Stimulated activated CD8-positive, alpha-beta memory T cell treated with anti-CD3 and anti-CD28 coated beads, Interleukin-2, amount 100 ng/mL, for 1 hour (primary cell): Measurements from ENCODE around the gene PDE6B.
"Not testable (repeated sequence)": the region's sequence is repeated elsewhere in the genome, so short reads cannot be mapped to it uniquely, and the experiment has no call there.

ENCODE experiments used
- DNase-seq, 2 donors: peaks; one replicate each; pipeline ENCODE4 v3.0.0-alpha.2; 2020; ENCODE audit warnings: low read depth in 2 of 2

The PDE6B gene

DNA sequence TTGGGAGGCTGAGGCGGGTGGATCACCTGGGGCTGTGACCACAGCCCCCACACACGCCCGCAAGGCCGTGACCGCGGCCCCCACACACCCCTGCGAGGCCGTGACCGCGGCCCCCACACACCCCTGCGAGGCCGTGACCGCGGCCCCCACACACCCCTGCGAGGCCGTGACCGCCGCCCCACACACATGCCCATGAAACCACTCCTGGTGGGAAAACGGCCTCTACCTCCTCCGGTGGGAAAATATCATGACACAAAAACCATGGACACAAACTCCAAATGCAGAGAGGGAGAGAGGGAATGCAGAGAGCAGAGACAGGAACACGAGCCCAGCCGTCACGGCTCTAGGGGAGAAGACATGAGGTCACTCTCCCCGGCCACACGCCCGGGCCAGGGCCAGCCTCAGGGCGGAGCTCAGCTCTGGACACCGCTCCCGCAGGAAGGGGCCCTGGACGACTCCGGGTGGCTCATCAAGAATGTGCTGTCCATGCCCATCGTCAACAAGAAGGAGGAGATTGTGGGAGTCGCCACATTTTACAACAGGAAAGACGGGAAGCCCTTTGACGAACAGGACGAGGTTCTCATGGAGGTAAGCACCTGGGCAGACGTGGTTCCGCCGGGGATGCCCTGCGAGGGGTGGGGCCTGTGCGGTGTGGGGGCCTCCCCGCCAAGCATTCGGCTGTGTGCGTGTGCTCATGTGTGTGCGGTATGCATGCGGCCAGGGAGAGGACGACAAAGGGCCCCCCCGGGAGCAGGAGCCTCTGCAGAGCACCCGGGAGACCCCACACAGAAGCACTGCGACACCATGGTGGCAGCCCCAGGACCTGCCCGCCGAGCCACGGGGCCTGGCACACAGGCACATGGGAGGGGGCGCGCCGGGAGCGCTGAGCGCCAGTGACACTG lies 31.3 kb downstream of the PDE6B start:
- no peak for DNase-seq

DNA sequence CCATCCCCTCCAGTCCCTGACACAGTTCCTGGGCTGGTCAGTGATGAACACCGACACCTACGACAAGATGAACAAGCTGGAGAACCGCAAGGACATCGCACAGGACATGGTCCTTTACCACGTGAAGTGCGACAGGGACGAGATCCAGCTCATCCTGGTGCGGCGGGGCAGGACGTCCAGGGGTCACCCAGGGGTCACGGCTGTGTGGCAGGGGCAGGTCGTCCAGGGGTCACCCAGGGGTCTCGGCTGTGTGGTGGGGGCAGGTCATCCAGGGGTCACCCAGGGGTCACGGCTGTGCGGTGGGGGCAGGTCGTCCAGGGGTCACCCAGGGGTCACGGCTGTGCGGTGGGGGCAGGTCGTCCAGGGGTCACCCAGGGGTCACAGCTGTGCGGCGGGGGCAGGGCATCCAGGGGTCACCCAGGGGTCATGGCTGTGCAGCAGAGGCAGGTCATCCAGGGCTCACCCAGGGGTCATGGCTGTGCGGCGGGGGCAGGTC lies 32.0 kb downstream of the PDE6B start:
- no peak for DNase-seq

DNA sequence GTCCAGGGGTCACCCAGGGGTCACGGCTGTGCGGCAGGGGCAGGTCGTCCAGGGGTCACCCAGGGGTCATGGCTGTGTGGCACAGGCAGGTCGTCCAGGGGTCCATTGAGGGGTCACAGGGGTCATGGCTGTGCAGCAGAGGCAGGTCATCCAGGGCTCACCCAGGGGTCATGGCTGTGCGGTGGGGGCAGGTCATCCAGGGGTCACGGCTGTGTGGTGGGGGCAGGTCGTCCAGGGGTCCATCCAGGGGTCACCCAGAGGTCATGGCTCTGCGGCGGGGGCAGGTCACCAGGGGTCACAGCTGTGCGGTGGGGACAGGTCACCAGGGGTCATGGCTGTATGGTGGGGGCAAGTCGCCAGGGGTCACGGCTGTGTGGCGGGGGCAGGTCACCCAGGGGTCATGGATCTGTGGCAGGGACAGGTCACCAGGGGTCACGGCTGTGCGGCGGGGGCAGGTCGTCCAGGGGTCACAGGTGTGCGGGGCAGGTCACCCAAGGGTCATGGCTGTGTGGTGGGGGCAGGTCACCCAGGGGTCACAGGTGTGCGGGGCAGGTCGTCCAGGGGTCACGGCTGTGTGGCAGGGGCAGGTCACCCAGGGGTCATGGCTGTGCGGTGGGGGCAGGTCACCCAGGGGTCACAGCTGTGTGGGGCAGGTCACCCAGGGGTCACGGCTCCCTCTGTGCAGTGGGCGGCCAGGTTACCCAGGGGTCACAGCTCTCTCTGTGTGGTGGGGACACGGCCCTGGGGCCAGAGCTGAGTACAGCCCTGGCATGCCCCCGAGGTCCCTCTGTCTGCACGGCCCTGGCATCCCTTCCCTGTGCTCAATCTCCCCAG lies 32.7 kb downstream of the PDE6B start:
- DNase-seq: no peak

- no peak for DNase-seq
These were observed 33.6 kb downstream of the PDE6B start for GRCh38 chr4:658681-659667.

DNA sequence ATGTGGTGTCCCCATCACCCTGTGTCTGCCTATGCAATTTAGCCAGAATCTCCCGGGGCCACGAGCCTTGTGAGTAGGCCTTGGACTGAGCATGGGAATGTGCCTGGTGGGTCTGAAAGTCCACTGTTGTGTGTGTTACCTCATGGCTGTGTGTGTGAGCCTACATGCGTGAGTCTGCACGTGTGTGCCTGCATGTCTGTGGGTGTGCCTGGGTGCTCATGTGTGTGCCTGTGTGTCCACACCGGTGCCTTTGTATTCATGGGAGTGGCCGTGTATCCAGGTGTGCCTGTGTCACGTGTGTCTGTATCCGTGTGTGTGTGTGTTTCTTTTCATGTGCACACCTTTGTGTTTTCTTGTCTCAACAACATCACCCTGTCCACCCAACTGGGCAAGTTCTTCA lies 34.5 kb downstream of the PDE6B start:
- DNase-seq: no peak

DNA sequence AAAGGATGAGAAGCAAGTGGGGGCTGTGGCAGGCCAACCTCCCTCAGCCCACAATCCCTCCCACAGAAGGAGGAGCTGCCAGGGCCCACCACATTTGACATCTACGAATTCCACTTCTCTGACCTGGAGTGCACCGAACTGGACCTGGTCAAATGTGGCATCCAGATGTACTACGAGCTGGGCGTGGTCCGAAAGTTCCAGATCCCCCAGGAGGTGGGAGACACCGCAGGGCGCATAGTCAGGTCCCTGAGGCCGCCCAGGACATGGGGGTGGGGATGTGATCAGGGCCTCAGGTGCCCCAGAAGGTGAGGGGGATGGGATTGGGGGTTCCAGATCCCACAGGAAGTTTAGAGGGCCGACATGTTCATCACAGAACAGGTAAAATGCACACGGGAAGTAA lies 35.0 kb downstream of the PDE6B start:
- no peak for DNase-seq

DNA sequence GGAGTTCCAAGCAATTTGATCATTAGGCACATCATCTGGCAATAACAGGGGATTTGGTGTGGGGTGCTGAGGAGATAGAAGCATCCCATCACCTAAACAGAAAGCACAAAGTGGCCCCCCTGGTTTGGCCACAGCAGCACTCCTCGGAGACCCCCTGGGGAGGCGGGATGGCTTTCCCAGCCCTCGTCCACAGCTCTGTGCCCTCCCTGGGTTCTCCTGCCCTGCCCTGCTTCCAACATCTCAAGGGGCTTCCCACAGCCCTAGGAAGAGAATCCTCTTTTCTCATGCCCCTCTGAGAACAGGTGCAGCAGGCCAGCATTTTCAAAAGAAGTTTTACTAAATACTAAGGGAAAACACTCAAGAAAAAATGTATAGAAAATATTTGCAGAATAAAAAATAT lies 35.9 kb downstream of the PDE6B start:
- DNase-seq: no peak

DNA sequence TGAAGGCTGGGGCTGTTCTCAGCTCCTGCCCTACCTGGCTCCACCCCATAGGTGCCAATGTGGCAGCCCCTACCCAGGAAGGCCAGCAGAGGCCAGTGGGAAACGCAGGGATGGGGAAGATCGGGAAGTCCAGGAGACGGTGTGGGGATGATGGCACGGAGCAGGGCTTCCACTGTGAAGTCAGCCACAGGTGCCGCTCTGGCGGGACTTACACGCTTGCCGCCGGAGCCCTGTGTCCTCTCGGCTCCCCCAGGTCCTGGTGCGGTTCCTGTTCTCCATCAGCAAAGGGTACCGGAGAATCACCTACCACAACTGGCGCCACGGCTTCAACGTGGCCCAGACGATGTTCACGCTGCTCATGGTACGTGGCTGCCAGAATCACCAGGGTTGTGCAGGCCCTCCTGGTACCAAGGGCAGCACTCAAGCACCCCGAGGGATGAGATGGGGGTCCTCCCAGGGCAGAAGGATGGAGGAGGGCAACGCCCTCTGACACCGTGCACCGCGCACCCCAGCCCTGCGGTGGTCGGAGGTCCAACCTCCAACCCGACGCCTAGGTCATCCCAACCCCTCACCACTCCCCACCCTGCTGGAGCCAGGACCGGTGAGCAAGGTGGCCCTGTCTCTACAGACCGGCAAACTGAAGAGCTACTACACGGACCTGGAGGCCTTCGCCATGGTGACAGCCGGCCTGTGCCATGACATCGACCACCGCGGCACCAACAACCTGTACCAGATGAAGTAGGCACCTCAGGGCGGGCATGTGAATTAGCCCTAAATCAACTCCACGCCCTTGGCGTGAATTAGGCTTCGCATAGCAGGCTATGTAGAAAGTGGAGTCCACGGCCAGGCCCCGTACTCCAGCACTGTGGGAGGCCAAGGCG lies 36.7 kb downstream of the PDE6B start:
- no peak for DNase-seq

GRCh38 chr4:663046-663437 lies 37.7 kb downstream of the PDE6B start:
- no peak for DNase-seq

- DNase-seq: peak; percentile 60 to 65
These were observed 38.4 kb downstream of the PDE6B start for GRCh38 chr4:663438-664428.

GRCh38 chr4:664713-665231 lies 39.4 kb downstream of the PDE6B start:
- no peak for DNase-seq

DNA sequence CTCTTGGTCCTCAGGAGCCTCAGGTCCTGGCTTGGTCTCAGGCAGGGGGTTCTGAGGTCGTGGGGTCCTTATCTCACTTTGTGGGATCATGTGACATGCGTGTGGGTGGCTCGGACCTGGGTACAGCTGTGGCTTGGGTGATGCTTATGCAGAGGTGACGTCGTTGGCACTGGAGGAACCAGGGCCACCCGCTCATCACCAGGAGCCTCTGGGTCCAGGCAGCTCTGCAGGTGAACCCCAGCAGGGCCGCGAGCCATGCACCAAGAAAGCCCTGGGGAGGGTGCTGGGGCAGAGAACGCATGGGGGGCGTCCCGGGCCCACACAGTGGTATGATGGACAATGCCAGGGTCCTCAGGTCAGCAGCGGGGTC lies 40.0 kb downstream of the PDE6B start:
- DNase-seq: no peak

DNA sequence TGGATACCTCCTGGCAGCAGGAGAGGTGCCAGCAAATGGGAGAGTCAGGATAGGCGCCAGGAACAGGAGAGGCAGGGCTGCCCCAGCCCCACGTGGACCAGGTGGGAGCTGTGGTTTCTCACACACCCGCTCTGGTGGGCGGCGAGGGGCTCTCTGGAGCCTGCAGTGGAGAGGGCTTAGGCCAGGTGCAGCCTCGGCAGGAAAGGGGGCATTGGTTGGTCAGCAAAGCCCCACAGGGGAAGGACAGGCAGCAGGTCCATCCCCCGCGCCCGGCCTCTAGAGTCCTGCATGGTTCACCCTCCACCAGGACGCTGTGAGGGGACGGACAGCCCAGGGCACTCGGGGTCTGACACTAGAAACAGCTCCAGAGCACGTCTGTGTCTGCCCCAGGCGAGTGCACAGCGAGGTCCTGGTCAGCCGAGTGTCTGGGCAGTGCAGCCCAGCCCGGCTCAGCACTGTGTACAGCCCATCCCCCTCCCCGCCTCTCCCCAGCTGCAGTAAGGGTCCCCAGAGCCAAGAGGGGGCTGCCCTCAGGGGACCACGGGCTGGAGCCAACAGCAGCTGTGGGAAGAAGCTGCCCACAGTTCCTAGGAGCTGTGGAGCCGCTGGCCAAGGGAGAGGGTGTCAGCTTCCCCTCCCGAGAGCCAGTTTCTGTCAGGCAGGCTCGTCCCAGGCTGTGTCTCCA lies 40.5 kb downstream of the PDE6B start:
- no peak for DNase-seq

DNA sequence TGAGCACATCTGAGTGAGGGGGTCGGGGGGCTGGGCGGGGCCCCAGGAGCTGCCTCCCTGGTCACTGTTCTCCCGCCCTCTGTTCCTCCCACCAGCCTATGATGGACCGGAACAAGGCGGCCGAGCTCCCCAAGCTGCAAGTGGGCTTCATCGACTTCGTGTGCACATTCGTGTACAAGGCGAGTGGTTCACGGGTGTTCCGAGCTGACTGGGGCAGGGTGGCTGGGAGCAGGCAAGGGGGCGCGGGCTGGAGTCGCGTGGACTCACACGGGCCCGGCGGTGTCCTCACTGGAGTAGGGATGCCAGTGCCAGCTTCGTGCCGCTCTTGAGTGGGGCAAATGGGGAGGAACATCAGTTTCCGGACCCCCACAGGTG lies 41.0 kb downstream of the PDE6B start:
- no peak for DNase-seq

DNA sequence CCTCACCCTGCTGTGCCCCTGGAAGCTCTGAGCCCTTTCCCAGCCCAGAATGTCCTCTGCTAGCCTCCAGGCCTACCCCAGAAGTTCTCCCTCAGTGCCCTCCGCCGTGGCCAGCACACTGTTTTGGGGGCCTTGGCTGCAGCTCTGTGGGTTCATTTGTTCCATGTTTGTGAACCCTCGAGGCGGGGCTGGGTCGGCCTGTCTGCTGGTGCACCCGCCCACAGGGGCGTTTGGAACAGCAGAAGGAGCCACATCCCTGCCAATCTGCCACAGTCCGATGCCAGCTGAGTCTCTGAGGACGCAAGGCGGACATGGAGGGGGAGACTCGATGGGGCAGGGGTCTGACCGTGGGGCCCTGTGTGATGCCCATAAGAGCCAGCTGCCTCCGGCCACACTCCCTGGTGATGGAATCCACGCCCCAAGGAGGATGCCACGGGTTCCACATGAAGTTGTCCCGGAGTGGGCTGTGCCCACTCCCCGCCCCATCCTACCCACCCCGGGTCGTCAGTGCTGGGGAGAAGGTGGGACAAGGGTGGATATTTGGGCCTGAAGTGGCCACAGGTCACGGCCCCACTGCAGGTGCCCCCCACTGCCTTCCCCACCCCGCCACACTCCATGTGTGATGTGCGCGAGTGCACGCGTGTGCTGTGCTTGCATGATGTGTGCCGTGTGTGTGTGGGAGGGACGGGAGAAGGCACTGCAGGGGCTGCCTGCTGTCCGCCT lies 41.6 kb downstream of the PDE6B start:
- DNase-seq: no peak

DNA sequence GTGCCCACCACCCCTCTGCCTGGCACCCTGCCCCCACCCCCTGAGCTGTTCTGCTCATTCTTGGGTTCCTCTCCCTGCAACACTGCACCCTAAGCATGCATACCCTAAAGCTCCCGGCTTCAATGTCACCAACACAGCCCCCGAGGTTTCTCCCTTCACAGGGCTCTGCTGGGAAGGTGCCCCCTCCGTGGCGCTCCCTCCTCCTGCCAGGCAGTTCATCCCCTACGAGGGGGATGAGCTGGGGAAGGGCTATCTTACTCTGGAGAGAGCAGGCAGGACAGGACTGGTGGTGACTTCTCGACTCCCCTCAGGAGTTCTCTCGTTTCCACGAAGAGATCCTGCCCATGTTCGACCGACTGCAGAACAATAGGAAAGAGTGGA lies 42.2 kb downstream of the PDE6B start:
- no peak for DNase-seq

- not testable (repeated sequence) for DNase-seq
These were observed 42.8 kb downstream of the PDE6B start for GRCh38 chr4:668219-668618.
